GM19397 (cell line): ENCODE measurements around the gene DNAJC30.

Source experiments
- ATAC-seq: cut with Tn5 transposase; IDR thresholded peaks from one replicate; pipeline ENCODE4 v1.9.1; 2021; ENCODE audit warnings: mild to moderate bottlenecking, moderate library complexity; ENCODE audit not compliant: unreplicated experiment

The DNAJC30 gene

DNA sequence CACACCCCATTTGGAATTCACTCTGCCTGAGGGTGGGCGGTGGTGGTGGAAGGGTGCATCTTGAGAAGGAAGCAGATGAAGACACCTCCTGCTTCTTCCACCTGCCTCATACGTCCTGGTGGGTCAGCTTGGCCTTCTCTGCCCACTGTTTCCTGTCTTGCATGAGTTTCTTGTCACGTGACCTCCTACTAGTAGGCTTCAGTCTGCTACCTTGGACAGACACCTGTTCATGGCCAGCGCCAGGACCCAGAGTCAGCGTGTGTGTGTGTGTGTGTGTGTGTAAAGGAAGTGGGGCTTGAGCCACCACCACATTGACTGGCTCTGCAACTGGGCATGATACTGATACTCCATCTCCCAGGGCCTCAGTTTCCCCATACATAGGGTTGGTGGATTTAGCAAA, 32.7 kb downstream of the DNAJC30 start:
- no peak for ATAC-seq

- no peak for ATAC-seq
These were observed 33.7 kb downstream of the DNAJC30 start for GRCh38 chr7:73649576-73649975.

DNA sequence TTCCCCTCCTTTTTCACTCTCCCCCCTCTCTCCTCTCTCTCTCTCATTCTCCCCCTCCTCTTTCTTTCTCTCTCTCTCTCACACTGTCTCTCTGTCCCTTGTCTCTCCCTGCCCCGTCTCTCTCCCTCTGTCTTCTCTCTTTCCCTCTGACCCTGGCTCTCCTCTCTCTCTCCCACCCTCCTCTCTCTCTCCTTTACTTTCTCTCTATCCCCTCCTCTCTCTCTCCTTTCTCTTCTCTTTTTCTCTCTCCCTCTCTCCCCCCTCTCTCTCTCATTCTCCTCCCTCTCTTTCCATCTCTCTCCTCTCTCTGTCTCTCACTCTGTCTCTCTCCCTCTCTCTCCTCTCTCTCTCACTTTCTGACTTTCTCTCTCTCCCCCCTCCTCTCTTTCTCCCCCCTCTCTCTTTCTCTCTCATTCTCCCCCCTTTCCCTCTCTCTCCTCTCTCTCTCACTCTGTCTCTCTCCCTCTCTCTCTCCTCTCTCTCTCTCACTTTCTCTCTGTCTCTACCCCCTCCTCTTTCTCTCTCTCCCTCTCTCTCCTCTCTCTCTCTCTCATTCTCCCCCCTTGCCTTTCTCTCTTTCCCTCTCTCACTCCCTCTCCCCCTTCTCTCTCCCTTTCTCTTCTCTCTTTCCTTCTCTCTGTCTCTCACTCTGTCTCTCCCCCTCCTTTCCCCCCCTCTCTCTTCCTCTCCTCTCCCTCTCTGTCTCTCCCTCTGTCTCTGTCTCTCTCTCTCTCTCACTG, 34.5 kb downstream of the DNAJC30 start:
- no peak for ATAC-seq

GRCh38 chr7:73647725-73648592, 35.3 kb downstream of the DNAJC30 start:
- no peak for ATAC-seq

DNA sequence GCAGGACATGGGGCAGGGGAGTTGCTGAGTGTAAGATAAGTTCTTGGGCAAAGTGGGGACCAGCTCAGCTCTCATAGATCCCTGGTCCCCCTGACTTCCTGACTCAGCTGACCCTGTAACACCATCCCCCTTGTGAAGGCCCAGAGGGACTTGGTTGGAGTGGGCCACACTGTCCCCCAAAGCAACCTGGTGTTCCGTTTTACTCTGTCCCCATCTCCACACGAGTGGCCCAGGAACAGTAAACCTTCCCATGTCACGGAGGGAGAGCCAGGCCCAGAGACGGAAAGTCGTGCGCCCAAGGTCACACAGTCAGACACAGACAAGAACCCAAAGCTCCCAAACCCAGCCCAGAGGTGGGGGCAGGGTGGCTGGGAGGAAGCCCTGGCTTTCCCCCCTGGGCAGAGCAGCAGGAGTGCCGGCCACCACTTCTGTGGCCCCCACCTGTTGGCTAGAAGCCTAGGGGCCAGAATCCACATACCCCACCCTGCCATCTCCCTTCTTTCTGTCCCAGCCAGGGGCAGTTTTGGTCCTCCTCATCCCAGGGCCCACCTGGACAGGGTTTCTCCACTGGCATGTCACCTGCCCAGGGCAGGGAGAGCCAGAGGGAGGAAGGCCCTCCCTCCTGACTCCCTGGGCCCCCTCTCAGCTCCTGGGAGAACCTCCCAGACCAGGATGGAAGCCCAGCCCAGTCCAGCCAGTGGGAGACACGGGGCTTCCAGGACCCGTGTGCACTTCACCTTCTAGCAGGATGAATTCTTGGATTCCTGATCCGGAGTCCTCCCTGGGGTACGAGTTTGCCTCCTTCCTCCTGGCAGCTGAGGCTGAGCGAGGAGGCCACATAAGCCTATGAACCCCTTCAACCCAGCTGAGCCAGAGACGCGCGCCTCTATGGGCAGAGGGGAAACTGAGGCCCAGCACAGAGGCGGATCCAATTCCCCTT, 36.2 kb downstream of the DNAJC30 start:
- ATAC-seq = no peak

DNA sequence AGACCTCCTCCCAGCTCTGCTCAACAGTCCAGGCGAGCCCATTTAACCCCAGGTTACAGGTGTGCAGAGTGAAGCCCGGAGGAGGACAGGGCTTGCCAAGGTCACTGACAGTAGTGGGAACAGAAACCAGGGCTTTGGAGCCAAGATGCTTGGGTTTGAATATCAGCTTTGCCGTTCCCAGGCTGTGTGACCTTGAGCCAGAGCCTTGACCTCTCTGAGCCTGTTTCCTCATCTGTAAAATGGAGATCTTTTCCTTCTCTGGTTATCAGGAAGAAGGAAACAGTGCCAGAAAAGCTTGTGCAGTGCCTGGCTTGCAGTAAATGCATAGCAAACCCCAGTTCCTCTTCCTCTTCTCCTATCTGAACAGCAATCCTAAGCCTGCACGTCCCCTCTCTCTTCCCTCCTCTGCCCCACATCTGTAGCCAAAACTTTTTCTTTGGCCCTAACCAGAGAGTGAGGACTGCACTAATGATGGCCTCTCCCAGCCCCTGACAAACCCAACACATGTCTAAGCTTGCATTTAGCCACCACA, 37.5 kb downstream of the DNAJC30 start:
- ATAC-seq = no peak

GRCh38 chr7:73644688-73645286, 38.5 kb downstream of the DNAJC30 start:
- no peak for ATAC-seq

DNA sequence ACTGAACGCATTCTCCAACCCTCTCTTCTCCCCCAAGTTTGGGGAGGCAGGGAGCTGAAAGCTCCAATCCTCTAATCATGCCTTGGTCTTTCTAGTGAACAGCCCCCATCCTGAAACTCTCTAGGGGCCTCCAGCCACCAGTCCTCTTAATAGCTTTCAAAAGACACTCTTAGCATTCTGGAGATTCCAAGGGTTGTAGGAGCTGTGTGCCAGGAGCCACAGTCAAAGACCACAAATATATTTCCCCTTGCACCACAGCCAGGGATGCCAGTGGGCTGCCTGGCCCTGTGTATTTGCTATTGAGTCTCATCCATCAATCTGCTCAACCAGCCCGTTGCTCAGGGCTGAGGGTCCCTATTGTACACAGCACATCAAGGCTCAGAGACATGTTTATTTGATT, 40.4 kb downstream of the DNAJC30 start:
- no peak for ATAC-seq

DNA sequence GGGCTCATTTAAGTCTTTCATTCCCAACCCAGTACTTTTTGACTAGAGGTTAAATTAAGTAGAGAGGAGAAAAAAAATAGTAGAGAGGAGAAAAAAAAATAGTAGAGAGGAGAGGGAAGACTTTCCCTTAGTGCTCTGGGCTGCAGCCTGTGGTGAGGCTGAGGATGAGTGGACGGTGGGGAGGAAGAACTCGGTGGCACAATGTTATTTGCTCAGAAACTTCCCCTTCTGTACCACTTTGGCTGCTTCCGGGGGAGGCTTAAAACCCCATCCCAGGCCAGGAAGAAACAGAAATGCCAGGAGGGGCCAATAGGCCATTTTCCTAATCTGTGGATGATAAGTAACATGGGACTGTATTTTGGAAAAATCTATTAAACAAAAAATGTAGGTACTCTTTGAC, 44.3 kb downstream of the DNAJC30 start:
- ATAC-seq = no peak

DNA sequence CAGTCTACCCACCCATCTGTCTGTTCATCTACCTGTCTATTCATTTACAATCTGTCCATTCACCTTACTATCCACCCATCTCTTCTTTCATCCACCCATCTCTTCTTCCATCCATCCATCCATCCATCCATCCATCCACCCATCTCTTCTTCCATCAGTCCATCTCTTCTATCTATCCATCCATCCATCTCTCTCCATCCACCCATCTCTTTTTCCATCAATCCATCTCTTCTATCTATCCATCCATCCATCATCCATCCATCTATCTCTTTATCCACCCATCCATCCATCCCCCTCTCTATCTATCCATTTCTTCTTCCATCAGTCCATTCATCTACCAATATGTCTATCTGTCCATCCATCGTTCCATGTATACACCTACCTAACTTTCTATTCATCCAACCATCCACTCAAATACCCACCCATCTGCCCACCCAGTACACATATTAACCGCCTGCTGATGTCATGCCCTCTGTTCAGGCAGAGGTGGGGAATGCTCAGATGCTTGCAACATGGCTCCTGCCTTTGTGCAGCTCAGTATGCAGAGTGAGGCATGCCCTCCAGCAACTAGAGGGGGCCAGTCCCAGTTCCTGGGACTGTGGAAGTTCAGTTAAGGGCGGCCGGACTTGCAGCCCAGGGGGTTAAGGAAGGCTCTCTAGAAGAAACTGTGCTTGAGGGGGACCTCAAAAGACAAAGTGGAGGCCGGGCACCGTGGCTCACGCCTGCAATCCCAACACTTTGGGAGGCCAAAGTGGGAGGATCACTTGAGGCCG, 47.6 kb downstream of the DNAJC30 start:
- ATAC-seq = no peak

- ATAC-seq = no peak
These were observed 49.4 kb downstream of the DNAJC30 start for GRCh38 chr7:73633844-73634243.

GRCh38 chr7:73633323-73633722, 49.9 kb downstream of the DNAJC30 start:
- ATAC-seq = no peak

- ATAC-seq = no peak
These were observed 51.7 kb downstream of the DNAJC30 start for GRCh38 chr7:73631558-73631957.
